NCI-H748 (cell line): Measurements from ENCODE around the gene DPF3.

ENCODE experiments used
- DNase-seq: peaks from one replicate; lab custom pipeline; 2025; ENCODE audit not compliant: unreplicated experiment; lab: John Stamatoyannopoulos, UW

The DPF3 gene

GRCh38 chr14:72606879-72607278 is 287.0 kb downstream of the DPF3 start:
- no peak for DNase-seq

- DNase-seq, result no peak
Observed at GRCh38 chr14:72605921-72606220, 288.0 kb downstream of the DPF3 start.

- DNase-seq, result no peak
Observed at GRCh38 chr14:72605096-72605920, 288.6 kb downstream of the DPF3 start.

- DNase-seq, result no peak
Observed at GRCh38 chr14:72604133-72604532, 289.8 kb downstream of the DPF3 start.

GRCh38 chr14:72603639-72604038 is 290.3 kb downstream of the DPF3 start:
- DNase-seq, result no peak

- DNase-seq, result no peak
Observed at GRCh38 chr14:72600551-72601330, 293.2 kb downstream of the DPF3 start.

- DNase-seq, result no peak
Observed at GRCh38 chr14:72599579-72600470, 294.1 kb downstream of the DPF3 start.

GRCh38 chr14:72598306-72598705 is 295.6 kb downstream of the DPF3 start:
- no peak for DNase-seq

GRCh38 chr14:72597252-72598233 is 296.4 kb downstream of the DPF3 start:
- DNase-seq, result no peak

GRCh38 chr14:72595152-72595862 is 298.6 kb downstream of the DPF3 start:
- no peak for DNase-seq

GRCh38 chr14:72594099-72594901 is 299.6 kb downstream of the DPF3 start:
- no peak for DNase-seq

GRCh38 chr14:72591391-72591790 is 302.5 kb downstream of the DPF3 start:
- no peak for DNase-seq

- DNase-seq, result peak; percentile 2
Observed at GRCh38 chr14:72590577-72590976, 303.3 kb downstream of the DPF3 start.

GRCh38 chr14:72589652-72590051 is 304.2 kb downstream of the DPF3 start:
- DNase-seq, result no peak

GRCh38 chr14:72588521-72588920 is 305.4 kb downstream of the DPF3 start:
- no peak for DNase-seq

- no peak for DNase-seq
Observed at GRCh38 chr14:72583316-72584272, 310.3 kb downstream of the DPF3 start.

- DNase-seq, result no peak
Observed at GRCh38 chr14:72582582-72582981, 311.3 kb downstream of the DPF3 start.

GRCh38 chr14:72578514-72578913 is 315.4 kb downstream of the DPF3 start:
- DNase-seq, result no peak
